ENCODE data around the gene MANBA. TPM values are rescaled to one million over a fixed set of nuclear protein-coding genes. Genes with fewer than 3 reads are reported as not detected.
A peak's percentile ranks its signal among the peaks of the same experiment; 100 is the strongest.

MANBA gene
- total RNA-seq, 1 experiment from 2014 or later: 13.6 TPM

DNA sequence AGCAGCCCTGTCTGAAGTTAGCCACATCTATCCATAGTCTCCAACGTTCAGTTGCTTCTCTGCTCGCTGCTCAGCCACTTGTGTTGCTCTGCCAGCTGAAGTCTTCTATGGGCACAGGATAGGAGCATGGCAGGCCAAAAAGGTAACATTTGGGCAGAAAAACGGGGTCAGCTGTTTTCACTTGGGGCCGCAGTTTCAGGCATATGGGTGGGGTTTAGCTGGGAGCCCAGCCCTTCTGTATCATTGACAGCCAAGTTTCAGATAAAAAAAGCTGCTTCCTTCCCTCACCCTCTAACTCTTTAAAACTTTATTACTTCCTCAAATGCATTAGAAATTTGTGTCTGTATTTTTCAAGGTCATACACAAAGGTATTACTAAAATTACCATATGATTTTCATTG, 18.4 kb upstream of the MANBA start:
- Mint-ChIP-seq H3K9me3 (ENCODE audit: low read depth, unreplicated experiment) (no peaks in the 10 kb centered on the region), H3K27ac (ENCODE audit: unreplicated experiment) (no peak overlapping the region), H3K4me1 (ENCODE audit: low read depth, unreplicated experiment) (peaks cover 23% of the 10 kb centered on the region), H3K4me3 (ENCODE audit: low read depth, unreplicated experiment) (no peak overlapping the region), H3K36me3 (ENCODE audit: insufficient read depth, unreplicated experiment) (peaks cover 2% of the 10 kb centered on the region), H3K27me3 (ENCODE audit: unreplicated experiment) (no peaks in the 10 kb centered on the region)
- CTCF ChIA-PET: no interaction called here
- intact Hi-C loops (cut with micrococcal nuclease; ENCODE audit: unreplicated experiment): no loop called here
- no peak for DNase-seq
- BruUV-seq (replicated peaks): no TSS peak
- TF ChIP-seq, protein P1, sequence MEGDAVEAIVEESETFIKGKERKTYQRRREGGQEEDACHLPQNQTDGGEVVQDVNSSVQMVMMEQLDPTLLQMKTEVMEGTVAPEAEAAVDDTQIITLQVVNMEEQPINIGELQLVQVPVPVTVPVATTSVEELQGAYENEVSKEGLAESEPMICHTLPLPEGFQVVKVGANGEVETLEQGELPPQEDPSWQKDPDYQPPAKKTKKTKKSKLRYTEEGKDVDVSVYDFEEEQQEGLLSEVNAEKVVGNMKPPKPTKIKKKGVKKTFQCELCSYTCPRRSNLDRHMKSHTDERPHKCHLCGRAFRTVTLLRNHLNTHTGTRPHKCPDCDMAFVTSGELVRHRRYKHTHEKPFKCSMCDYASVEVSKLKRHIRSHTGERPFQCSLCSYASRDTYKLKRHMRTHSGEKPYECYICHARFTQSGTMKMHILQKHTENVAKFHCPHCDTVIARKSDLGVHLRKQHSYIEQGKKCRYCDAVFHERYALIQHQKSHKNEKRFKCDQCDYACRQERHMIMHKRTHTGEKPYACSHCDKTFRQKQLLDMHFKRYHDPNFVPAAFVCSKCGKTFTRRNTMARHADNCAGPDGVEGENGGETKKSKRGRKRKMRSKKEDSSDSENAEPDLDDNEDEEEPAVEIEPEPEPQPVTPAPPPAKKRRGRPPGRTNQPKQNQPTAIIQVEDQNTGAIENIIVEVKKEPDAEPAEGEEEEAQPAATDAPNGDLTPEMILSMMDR (IDR thresholded peaks at IDR 0.05; ENCODE audit: unreplicated experiment): no peak

DNA sequence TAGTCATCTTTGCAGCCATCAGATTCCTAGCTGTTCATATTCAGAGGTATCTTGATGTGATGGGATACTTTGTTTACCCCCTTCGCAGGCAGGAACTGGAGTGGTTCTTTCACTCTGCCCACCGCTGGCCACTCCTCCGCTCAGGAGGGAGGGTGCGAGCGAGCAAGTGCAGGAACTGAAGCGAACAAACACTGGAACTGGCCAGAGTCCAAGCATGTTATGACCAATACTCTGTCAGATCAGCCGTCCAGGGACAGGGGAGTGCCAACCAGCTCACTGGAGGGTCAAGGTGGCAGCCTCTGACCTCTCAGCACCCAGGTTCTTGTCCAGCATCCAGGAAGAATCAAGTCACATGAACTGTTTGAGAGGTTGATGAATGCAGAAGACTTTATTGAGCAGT, 18.0 kb upstream of the MANBA start:
- peaks cover 23% of the 10 kb centered on the region for H3K4me1 Mint-ChIP-seq (ENCODE audit: low read depth, unreplicated experiment)
- TF ChIP-seq, protein P1 (IDR thresholded peaks at IDR 0.05; ENCODE audit: unreplicated experiment): no peak
- H3K27me3 Mint-ChIP-seq (ENCODE audit: unreplicated experiment): no peaks in the 10 kb centered on the region
- peak; percentile 56 for DNase-seq
- H3K4me3 Mint-ChIP-seq (ENCODE audit: low read depth, unreplicated experiment): peak overlapping the region; percentile 33
- H3K27ac Mint-ChIP-seq (ENCODE audit: unreplicated experiment): no peak overlapping the region
- no peaks in the 10 kb centered on the region for H3K9me3 Mint-ChIP-seq (ENCODE audit: low read depth, unreplicated experiment)
- H3K36me3 Mint-ChIP-seq (ENCODE audit: insufficient read depth, unreplicated experiment): no peaks in the 10 kb centered on the region
- intact Hi-C loops (cut with micrococcal nuclease; ENCODE audit: unreplicated experiment): no loop called here
- no TSS peak for BruUV-seq (replicated peaks)
- CTCF ChIA-PET: no interaction called here

DNA sequence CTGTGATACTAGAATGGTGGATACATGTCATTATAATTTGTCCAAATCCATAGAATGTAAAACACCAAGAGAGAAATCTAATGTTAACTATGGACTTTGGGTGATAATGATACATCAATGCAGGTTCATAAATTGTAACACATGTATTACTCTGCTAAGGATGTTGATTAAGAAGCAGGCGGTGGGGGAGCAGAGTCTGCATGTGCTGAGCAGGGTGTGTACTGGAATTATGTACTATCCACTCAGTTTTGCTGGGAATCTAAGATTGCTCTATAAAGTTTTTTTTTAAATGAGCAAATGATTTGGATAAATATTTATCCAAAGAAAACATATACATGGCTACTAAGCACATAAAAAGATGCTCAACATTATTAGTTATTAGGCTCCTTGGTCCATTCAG, 15.0 kb upstream of the MANBA start:
- Mint-ChIP-seq H3K27me3 (ENCODE audit: unreplicated experiment) (no peaks in the 10 kb centered on the region), H3K27ac (ENCODE audit: unreplicated experiment) (no peak overlapping the region), H3K9me3 (ENCODE audit: low read depth, unreplicated experiment) (no peaks in the 10 kb centered on the region), H3K36me3 (ENCODE audit: insufficient read depth, unreplicated experiment) (no peaks in the 10 kb centered on the region), H3K4me1 (ENCODE audit: low read depth, unreplicated experiment) (peaks cover 22% of the 10 kb centered on the region), H3K4me3 (ENCODE audit: low read depth, unreplicated experiment) (no peak overlapping the region)
- TF ChIP-seq, protein P1 (IDR thresholded peaks at IDR 0.05; ENCODE audit: unreplicated experiment): no peak
- DNase-seq: no peak
- intact Hi-C loops (cut with micrococcal nuclease; ENCODE audit: unreplicated experiment): no loop called here
- CTCF ChIA-PET: no interaction called here
- BruUV-seq (replicated peaks): no TSS peak

DNA sequence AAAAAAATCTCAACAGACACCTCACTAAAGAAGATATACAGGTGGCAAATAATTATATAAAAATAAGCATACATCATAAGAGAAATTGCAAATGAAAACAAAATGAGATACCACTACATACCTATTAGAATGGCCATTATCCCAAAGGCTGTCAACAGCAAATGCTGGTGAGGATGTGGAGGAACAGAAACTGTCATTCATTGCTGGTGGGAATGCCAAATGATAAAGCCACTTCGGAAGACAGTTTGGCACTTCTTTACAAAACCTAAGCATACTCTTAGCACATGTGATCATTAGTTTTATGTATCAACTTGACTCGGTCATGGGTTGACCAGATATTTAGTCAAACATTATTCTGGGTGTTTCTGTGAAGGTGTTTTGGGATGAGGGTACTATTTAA, 13.5 kb upstream of the MANBA start:
- H3K27ac Mint-ChIP-seq (ENCODE audit: unreplicated experiment): no peak overlapping the region
- CTCF ChIA-PET: no interaction called here
- no peak for DNase-seq
- no peak overlapping the region for H3K4me3 Mint-ChIP-seq (ENCODE audit: low read depth, unreplicated experiment)
- intact Hi-C loops (cut with micrococcal nuclease; ENCODE audit: unreplicated experiment): no loop called here
- peaks cover 12% of the 10 kb centered on the region for H3K4me1 Mint-ChIP-seq (ENCODE audit: low read depth, unreplicated experiment)
- TF ChIP-seq, protein P1 (IDR thresholded peaks at IDR 0.05; ENCODE audit: unreplicated experiment): no peak
- no TSS peak for BruUV-seq (replicated peaks)
- H3K27me3 Mint-ChIP-seq (ENCODE audit: unreplicated experiment): no peaks in the 10 kb centered on the region
- no peaks in the 10 kb centered on the region for H3K36me3 Mint-ChIP-seq (ENCODE audit: insufficient read depth, unreplicated experiment)
- no peaks in the 10 kb centered on the region for H3K9me3 Mint-ChIP-seq (ENCODE audit: low read depth, unreplicated experiment)

Measured in Calu3 (cell line).